Adrenal gland (tissue), 5 donors: ENCODE data around the gene TSPO.

ENCODE experiments used
- POLR2A ChIP-seq, 2 donors: fragments of 450-650 bp; IDR thresholded peaks; one replicate each; pipeline ENCODE4 v1.6.1; 2017; ENCODE audit warnings: antibody characterized with exemption in 2 of 2, mild to moderate bottlenecking in 2 of 2, moderate library complexity in 1 of 2
- TF ChIP-seq, protein P1 (sequence below), 6 experiments: fragments of 450-650 bp in 4 of 6; fragments of 200-600 bp in 2 of 6; sonication (generic) in 1 of 6; IDR thresholded peaks; 1 replicate in 5 of 6; 2 replicates in 1 of 6; pipeline versions ENCODE4 v1.5.1 to v1.8.0; 2016 to 2021; ENCODE audit warnings: antibody characterized with exemption in 6 of 6, mild to moderate bottlenecking in 2 of 6, moderate library complexity in 1 of 6
- donor health status: DM: no; HTN: no; CAD: no.

DNA sequence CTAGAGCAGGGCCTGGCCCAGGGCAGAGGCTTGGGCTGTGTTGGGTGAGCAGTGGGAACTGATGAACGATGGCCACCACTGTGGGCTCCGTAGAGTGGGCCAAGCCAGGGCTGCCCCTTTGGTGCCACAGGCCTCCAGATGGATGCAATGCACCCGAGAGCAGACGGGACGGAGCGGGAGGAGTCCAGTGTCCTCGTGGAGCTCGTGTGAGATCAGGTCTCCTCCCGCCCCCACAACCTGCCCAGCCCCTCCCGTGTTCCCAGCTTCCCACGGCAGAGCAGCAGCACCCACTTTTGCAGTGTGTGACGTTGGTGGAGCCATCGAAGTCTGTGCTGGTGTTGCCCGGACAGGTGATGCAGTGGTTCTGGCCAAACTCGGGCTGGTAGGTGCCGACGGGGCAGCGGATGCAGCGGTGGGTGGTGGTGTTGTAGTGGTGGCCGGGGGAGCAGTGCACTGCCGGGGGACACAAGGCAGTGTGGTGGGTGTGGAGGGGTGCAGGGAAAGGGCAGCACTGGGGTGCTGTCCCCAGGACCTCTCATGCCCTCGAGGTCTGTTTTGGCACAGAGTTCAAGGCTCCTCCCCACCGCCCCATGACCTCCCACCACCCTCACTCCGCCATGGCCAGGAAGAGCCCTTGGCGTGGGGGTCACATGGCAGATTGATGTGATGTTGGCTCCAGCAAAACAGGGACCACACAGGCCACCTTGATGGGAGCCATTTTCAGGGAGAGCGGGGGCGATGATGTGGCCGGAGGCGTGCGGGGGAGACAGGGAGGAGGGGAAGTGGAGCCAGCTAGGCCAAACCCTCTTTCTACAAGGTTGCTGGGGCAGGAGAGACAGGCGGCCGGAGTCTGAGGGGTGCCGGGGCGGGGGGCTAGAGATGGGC is 59.5 kb downstream of the TSPO start:
- no peak for TF ChIP-seq POLR2A (IDR thresholded peaks at IDR 0.05)
- TF ChIP-seq, protein P1, sequence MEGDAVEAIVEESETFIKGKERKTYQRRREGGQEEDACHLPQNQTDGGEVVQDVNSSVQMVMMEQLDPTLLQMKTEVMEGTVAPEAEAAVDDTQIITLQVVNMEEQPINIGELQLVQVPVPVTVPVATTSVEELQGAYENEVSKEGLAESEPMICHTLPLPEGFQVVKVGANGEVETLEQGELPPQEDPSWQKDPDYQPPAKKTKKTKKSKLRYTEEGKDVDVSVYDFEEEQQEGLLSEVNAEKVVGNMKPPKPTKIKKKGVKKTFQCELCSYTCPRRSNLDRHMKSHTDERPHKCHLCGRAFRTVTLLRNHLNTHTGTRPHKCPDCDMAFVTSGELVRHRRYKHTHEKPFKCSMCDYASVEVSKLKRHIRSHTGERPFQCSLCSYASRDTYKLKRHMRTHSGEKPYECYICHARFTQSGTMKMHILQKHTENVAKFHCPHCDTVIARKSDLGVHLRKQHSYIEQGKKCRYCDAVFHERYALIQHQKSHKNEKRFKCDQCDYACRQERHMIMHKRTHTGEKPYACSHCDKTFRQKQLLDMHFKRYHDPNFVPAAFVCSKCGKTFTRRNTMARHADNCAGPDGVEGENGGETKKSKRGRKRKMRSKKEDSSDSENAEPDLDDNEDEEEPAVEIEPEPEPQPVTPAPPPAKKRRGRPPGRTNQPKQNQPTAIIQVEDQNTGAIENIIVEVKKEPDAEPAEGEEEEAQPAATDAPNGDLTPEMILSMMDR (IDR thresholded peaks at IDR 0.05): no peak
